SK-N-SH treated with all-trans-retinoic acid at 6 μM for 48 hours (cell line): ENCODE data around the gene AGBL1.

Source experiments
- ATAC-seq: fragments of 200-7000 bp; cut with Tn5 transposase; 3 replicates; pipeline ENCODE4 v1.9.1; 2020; ENCODE audit warnings: mild to moderate bottlenecking, moderate library complexity
- BACH2 ChIP-seq: fragments of 250-450 bp; sonication (Bioruptor Pico); IDR thresholded peaks from 2 replicates; pipeline ENCODE4 v1.9.0; 2021; ENCODE audit warnings: mild to moderate bottlenecking, borderline replicate concordance
- CSDC2 ChIP-seq: fragments of 250-450 bp; sonication (Bioruptor Pico); IDR thresholded peaks from 2 replicates; pipeline ENCODE4 v1.5.0; 2020; ENCODE audit warnings: mild to moderate bottlenecking, moderate library complexity
- ESRRG ChIP-seq: fragments of 250-450 bp; sonication (Bioruptor Pico); IDR thresholded peaks from 2 replicates; pipeline ENCODE4 v1.6.1; 2021; ENCODE audit warnings: mild to moderate bottlenecking
- GLIS3 ChIP-seq: fragments of 250-450 bp; sonication (Bioruptor Pico); IDR thresholded peaks from 2 replicates; pipeline ENCODE4 v1.5.0; 2020; ENCODE audit warnings: mild to moderate bottlenecking, moderate library complexity
- ISL1 ChIP-seq: fragments of 250-450 bp; sonication (Bioruptor Pico); IDR thresholded peaks from 2 replicates; pipeline ENCODE4 v2.1.2; 2022; ENCODE audit warnings: mild to moderate bottlenecking, moderate library complexity
- OSR1 ChIP-seq: fragments of 250-450 bp; sonication (Bioruptor Pico); IDR thresholded peaks from 2 replicates; pipeline ENCODE4 v1.8.0; 2022; ENCODE audit warnings: moderate library complexity, mild to moderate bottlenecking, inconsistent platforms
- PPARA ChIP-seq: fragments of 250-450 bp; sonication (Bioruptor Pico); IDR thresholded peaks from 2 replicates; pipeline ENCODE4 v1.5.0; 2020; ENCODE audit warnings: mild to moderate bottlenecking, borderline replicate concordance
- RARB ChIP-seq: fragments of 250-450 bp; sonication (Bioruptor Pico); IDR thresholded peaks from 2 replicates; pipeline ENCODE4 v1.8.0; 2021; ENCODE audit warnings: mild to moderate bottlenecking, moderate library complexity
- SNAI2 ChIP-seq: fragments of 250-450 bp; sonication (Bioruptor Pico); IDR thresholded peaks from 2 replicates; pipeline ENCODE4 v1.5.0; 2020; ENCODE audit warnings: mild to moderate bottlenecking, moderate library complexity
- TCF4 ChIP-seq: fragments of 250-450 bp; sonication (Bioruptor Pico); IDR thresholded peaks from 2 replicates; pipeline ENCODE4 v1.8.0; 2021; ENCODE audit warnings: mild to moderate bottlenecking, moderate library complexity, borderline replicate concordance
- TOX ChIP-seq: fragments of 250-450 bp; sonication (Bioruptor Pico); IDR thresholded peaks from 2 replicates; pipeline ENCODE4 v1.8.0; 2021; ENCODE audit warnings: mild to moderate bottlenecking, moderate library complexity, borderline replicate concordance
- ZC3H10 ChIP-seq: fragments of 250-450 bp; sonication (Bioruptor Pico); IDR thresholded peaks from 2 replicates; pipeline ENCODE4 v1.5.1; 2021; ENCODE audit warnings: mild to moderate bottlenecking, moderate library complexity
- ZFP3 ChIP-seq: fragments of 250-450 bp; sonication (Bioruptor Pico); IDR thresholded peaks from 2 replicates; pipeline ENCODE4 v1.5.0; 2020; ENCODE audit warnings: mild to moderate bottlenecking, moderate library complexity
- ZFP30 ChIP-seq: fragments of 450-650 bp; formaldehyde crosslinking; IDR thresholded peaks from 2 replicates; pipeline ENCODE4 v1.5.0; 2022; ENCODE audit warnings: mild to moderate bottlenecking, moderate library complexity
- ZNF565 ChIP-seq: fragments of 450-650 bp; formaldehyde crosslinking; conservative IDR thresholded peaks from 2 replicates; pipeline ENCODE4 v1.5.0; 2020; ENCODE audit warnings: low read depth, mild to moderate bottlenecking, moderate library complexity
- ZNF70 ChIP-seq: fragments of 450-650 bp; formaldehyde crosslinking; IDR thresholded peaks from 2 replicates; pipeline ENCODE4 v1.5.0; 2020; ENCODE audit warnings: mild to moderate bottlenecking, moderate library complexity
- ZNF8 ChIP-seq: fragments of 450-650 bp; formaldehyde crosslinking; IDR thresholded peaks from 2 replicates; pipeline ENCODE4 v1.5.0; 2020; ENCODE audit warnings: mild to moderate bottlenecking, moderate library complexity
- TF ChIP-seq, protein P1 (sequence below): fragments of 250-450 bp; sonication (Bioruptor Pico); IDR thresholded peaks from 2 replicates; pipeline ENCODE4 v1.5.0; 2020; ENCODE audit warnings: mild to moderate bottlenecking, moderate library complexity
- TF ChIP-seq, protein P2 (sequence below): fragments of 250-450 bp; sonication (Bioruptor Pico); IDR thresholded peaks from 2 replicates; pipeline ENCODE4 v1.5.1; 2020; ENCODE audit warnings: low read depth, mild to moderate bottlenecking, moderate library complexity
- TF ChIP-seq, protein P3 (sequence below): fragments of 250-450 bp; sonication (Bioruptor Pico); IDR thresholded peaks from 2 replicates; pipeline ENCODE4 v1.8.0; 2020; ENCODE audit warnings: mild to moderate bottlenecking, moderate library complexity, borderline replicate concordance
- TF ChIP-seq, protein P4 (sequence below): fragments of 250-450 bp; sonication (Bioruptor Pico); IDR thresholded peaks from 2 replicates; pipeline ENCODE4 v1.5.1; 2021; ENCODE audit warnings: mild to moderate bottlenecking, moderate library complexity
- TF ChIP-seq, protein P5 (sequence below): fragments of 250-450 bp; sonication (Bioruptor Pico); IDR thresholded peaks from 2 replicates; pipeline ENCODE4 v1.8.0; 2021; ENCODE audit warnings: low read depth, mild to moderate bottlenecking, moderate library complexity, borderline replicate concordance

Gene AGBL1

DNA sequence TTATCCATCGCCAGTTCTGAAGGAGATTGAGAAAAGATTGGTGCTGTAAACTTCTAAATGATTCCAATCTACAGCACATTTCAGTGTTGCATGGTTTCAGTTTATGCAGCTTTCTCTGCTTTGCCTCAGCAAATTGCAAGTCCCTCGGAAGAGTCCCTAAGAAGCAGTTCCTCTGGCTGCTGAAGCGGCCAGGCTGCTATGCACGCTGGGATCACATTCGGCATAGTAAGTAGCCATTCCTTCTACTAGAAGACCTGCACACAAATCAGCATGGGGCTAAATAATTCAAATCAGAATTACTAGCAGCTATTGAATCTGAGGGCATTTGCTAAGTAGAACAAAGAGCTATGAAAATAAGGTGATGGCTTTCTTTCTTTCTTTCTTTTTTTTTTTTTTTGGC lies 769.5 kb downstream of the AGBL1 start:
- no peak for TF ChIP-seq GLIS3 (CRISPR knock-in tag)
- no peak for TF ChIP-seq ZNF8 (CRISPR knock-in tag)
- TF ChIP-seq ZNF70 (CRISPR knock-in tag): no peak
- no peak for TF ChIP-seq ZC3H10 (CRISPR knock-in tag)
- no peak for TF ChIP-seq ZNF565 (CRISPR knock-in tag)
- TF ChIP-seq, protein P1, sequence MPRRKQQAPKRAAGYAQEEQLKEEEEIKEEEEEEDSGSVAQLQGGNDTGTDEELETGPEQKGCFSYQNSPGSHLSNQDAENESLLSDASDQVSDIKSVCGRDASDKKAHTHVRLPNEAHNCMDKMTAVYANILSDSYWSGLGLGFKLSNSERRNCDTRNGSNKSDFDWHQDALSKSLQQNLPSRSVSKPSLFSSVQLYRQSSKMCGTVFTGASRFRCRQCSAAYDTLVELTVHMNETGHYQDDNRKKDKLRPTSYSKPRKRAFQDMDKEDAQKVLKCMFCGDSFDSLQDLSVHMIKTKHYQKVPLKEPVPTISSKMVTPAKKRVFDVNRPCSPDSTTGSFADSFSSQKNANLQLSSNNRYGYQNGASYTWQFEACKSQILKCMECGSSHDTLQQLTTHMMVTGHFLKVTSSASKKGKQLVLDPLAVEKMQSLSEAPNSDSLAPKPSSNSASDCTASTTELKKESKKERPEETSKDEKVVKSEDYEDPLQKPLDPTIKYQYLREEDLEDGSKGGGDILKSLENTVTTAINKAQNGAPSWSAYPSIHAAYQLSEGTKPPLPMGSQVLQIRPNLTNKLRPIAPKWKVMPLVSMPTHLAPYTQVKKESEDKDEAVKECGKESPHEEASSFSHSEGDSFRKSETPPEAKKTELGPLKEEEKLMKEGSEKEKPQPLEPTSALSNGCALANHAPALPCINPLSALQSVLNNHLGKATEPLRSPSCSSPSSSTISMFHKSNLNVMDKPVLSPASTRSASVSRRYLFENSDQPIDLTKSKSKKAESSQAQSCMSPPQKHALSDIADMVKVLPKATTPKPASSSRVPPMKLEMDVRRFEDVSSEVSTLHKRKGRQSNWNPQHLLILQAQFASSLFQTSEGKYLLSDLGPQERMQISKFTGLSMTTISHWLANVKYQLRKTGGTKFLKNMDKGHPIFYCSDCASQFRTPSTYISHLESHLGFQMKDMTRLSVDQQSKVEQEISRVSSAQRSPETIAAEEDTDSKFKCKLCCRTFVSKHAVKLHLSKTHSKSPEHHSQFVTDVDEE (CRISPR knock-in tag): no peak
- TF ChIP-seq, protein P2, sequence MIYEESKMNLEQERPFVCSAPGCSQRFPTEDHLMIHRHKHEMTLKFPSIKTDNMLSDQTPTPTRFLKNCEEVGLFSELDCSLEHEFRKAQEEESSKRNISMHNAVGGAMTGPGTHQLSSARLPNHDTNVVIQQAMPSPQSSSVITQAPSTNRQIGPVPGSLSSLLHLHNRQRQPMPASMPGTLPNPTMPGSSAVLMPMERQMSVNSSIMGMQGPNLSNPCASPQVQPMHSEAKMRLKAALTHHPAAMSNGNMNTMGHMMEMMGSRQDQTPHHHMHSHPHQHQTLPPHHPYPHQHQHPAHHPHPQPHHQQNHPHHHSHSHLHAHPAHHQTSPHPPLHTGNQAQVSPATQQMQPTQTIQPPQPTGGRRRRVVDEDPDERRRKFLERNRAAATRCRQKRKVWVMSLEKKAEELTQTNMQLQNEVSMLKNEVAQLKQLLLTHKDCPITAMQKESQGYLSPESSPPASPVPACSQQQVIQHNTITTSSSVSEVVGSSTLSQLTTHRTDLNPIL (CRISPR knock-in tag): no peak
- TF ChIP-seq TOX (CRISPR knock-in tag): no peak
- no peak for TF ChIP-seq CSDC2 (CRISPR knock-in tag)
- no peak for TF ChIP-seq ESRRG (CRISPR knock-in tag)
- TF ChIP-seq, protein P3, sequence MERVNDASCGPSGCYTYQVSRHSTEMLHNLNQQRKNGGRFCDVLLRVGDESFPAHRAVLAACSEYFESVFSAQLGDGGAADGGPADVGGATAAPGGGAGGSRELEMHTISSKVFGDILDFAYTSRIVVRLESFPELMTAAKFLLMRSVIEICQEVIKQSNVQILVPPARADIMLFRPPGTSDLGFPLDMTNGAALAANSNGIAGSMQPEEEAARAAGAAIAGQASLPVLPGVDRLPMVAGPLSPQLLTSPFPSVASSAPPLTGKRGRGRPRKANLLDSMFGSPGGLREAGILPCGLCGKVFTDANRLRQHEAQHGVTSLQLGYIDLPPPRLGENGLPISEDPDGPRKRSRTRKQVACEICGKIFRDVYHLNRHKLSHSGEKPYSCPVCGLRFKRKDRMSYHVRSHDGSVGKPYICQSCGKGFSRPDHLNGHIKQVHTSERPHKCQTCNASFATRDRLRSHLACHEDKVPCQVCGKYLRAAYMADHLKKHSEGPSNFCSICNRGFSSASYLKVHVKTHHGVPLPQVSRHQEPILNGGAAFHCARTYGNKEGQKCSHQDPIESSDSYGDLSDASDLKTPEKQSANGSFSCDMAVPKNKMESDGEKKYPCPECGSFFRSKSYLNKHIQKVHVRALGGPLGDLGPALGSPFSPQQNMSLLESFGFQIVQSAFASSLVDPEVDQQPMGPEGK (CRISPR knock-in tag): no peak
- no peak for TF ChIP-seq BACH2 (CRISPR knock-in tag)
- no peak for TF ChIP-seq ZFP30 (CRISPR knock-in tag)
- no peak for TF ChIP-seq PPARA
- no peak for TF ChIP-seq OSR1 (CRISPR knock-in tag)
- TF ChIP-seq, protein P4, sequence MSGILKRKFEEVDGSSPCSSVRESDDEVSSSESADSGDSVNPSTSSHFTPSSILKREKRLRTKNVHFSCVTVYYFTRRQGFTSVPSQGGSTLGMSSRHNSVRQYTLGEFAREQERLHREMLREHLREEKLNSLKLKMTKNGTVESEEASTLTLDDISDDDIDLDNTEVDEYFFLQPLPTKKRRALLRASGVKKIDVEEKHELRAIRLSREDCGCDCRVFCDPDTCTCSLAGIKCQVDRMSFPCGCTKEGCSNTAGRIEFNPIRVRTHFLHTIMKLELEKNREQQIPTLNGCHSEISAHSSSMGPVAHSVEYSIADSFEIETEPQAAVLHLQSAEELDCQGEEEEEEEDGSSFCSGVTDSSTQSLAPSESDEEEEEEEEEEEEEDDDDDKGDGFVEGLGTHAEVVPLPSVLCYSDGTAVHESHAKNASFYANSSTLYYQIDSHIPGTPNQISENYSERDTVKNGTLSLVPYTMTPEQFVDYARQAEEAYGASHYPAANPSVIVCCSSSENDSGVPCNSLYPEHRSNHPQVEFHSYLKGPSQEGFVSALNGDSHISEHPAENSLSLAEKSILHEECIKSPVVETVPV (CRISPR knock-in tag): no peak
- TF ChIP-seq, all 23 proteins: peak for 0

DNA sequence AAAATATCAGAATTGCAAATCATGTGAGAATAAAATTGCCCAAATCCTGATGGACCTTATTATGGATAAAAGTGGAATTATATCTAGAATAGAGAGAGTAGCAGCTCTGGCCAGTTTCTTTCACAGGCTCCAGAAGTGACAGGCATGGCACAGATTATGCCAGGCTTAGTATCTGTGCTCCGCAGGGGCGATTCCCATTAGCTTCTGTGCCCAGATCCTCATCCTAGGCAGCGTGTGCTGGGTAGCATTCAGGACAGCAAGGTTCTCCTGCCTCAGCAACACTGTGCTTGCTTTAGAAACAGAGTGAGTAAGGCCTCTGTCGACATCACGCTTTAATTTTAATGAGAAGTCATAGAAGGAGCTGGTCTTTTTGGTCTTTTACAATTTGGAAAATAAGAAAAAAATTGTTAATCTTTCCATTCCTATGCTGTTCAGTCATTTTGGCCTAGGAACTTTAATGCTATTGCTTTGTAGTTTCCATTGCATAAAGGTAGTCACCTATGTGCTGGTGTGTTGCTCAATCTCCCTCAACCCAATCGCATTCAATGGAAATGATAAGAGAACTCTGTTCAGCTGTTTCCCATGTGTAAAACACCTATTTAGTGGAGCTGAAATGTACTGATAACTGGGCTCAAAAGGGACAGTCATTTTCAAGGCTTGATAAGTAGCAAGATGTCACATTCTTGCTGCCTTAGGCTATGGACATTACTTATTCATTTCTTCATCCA lies 770.1 kb downstream of the AGBL1 start:
- no peak for ATAC-seq
- TF ChIP-seq ZNF565 (CRISPR knock-in tag): no peak
- no peak for TF ChIP-seq GLIS3 (CRISPR knock-in tag)
- TF ChIP-seq ISL1 (CRISPR knock-in tag): no peak
- TF ChIP-seq TCF4: no peak
- no peak for TF ChIP-seq OSR1 (CRISPR knock-in tag)
- TF ChIP-seq SNAI2: no peak
- TF ChIP-seq CSDC2 (CRISPR knock-in tag): no peak
- TF ChIP-seq, protein P4 (CRISPR knock-in tag): no peak
- no peak for TF ChIP-seq ESRRG (CRISPR knock-in tag)
- TF ChIP-seq, protein P5, sequence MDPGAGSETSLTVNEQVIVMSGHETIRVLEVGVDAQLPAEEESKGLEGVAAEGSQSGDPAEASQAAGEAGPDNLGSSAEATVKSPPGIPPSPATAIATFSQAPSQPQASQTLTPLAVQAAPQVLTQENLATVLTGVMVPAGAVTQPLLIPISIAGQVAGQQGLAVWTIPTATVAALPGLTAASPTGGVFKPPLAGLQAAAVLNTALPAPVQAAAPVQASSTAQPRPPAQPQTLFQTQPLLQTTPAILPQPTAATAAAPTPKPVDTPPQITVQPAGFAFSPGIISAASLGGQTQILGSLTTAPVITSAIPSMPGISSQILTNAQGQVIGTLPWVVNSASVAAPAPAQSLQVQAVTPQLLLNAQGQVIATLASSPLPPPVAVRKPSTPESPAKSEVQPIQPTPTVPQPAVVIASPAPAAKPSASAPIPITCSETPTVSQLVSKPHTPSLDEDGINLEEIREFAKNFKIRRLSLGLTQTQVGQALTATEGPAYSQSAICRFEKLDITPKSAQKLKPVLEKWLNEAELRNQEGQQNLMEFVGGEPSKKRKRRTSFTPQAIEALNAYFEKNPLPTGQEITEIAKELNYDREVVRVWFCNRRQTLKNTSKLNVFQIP (CRISPR knock-in tag): no peak
- no peak for TF ChIP-seq ZFP3
- no peak for TF ChIP-seq RARB (CRISPR knock-in tag)
- no peak for TF ChIP-seq ZC3H10 (CRISPR knock-in tag)

More for the DNA sequence above, 769.5 kb downstream of the AGBL1 start:
- ATAC-seq: no peak
